ENCODE measurements around the gene CFAP298. TPM values are rescaled to one million over a fixed set of nuclear protein-coding genes. Genes with fewer than 3 reads are reported as not detected.

CFAP298 gene
- total RNA-seq, 4 donors from 2014 or later = 19.5 to 40.3 (median 30.7) TPM

DNA sequence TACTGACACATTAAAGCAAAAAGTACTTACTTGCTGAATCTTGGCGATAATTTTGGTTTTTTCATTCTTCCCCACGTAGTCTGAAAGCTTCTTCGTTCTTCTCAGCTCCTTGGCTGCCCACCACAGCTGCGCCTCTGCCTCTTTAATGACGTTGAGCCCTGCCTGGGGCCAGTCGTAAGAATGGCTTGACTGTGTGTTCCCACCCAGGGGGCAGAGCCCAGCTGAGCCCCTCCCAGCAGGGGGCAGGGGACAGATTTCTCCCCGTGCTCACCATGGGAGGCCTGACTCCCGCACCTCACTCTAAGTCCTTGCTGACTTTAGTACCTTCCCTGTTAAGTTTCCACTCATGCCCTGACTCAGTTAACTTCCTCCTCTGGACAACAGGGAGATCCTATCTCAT lies 9.0 kb downstream of the CFAP298 start:
- no peak for TF ChIP-seq POLR2A (IDR thresholded peaks at IDR 0.05)
- TF ChIP-seq, protein P1, sequence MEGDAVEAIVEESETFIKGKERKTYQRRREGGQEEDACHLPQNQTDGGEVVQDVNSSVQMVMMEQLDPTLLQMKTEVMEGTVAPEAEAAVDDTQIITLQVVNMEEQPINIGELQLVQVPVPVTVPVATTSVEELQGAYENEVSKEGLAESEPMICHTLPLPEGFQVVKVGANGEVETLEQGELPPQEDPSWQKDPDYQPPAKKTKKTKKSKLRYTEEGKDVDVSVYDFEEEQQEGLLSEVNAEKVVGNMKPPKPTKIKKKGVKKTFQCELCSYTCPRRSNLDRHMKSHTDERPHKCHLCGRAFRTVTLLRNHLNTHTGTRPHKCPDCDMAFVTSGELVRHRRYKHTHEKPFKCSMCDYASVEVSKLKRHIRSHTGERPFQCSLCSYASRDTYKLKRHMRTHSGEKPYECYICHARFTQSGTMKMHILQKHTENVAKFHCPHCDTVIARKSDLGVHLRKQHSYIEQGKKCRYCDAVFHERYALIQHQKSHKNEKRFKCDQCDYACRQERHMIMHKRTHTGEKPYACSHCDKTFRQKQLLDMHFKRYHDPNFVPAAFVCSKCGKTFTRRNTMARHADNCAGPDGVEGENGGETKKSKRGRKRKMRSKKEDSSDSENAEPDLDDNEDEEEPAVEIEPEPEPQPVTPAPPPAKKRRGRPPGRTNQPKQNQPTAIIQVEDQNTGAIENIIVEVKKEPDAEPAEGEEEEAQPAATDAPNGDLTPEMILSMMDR (IDR thresholded peaks at IDR 0.05) = no peak
- DNase-seq (ENCODE audit: low spot score in 2 of 2) = peak in 1 of 2 donors; percentile 58
- intact Hi-C loops (cut with DNase I; ENCODE audit: low total_unique reads) = loop anchor here (10.0 kb wide), 2 partner anchors 198 to 738 kb away; no protein-coding TSS in a partner anchor
- WGBS, 2 donors = 74 to 77% methylated on average over 8 of the region's 8 CpGs
- no peak overlapping the region for H3K4me3 ChIP-seq (ENCODE audit: low read depth, poor library complexity, severe bottlenecking)

DNA sequence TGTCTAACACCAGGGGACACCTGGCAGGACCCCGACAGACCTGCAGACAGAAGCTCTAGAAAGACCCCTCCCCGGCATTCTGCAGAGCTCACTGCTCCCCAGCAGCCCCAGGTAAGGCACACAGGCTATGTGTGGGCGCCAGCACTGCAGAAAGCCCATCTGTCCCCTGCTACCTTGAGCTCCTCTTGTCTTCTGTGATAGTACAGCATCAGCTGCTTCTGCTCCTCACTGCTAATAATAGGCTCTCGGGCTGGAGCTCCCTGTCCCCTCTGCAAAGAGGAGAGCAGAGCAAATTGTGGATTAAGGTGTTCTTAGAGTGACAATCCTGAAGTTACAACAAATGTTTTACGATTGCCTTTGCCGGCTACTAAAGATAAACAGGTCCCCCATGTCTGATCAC lies 10.1 kb downstream of the CFAP298 start:
- 93% methylated on average over 6 of the region's 6 CpGs for WGBS, 2 donors
- peak in 1 of 2 donors; percentile 49 for DNase-seq (ENCODE audit: low spot score in 2 of 2)
- intact Hi-C loops (cut with DNase I; ENCODE audit: low total_unique reads) = loop anchor here (10.0 kb wide), 2 partner anchors 197 to 737 kb away; no protein-coding TSS in a partner anchor

DNA sequence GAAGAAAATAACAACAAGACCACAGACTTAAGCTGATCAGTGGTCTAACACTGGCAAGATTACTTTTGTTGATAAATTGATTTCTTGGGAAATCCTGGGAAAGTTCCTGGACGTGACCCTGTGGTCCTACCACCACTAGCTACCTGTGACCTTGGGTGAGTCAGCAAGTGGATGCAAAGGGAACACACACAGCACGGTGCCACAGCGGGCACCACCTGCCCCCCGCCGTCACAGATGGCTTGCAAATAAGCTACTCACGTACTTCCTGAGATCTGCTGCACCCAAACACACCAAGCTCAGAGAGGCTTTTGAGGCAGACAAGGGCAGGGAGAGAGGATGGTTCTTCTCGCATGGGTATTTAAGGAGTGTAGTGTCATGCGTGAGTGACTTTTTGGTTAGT lies 12.7 kb downstream of the CFAP298 start:
- 89 to 92% methylated on average over 8 of the region's 8 CpGs for WGBS, 2 donors
- intact Hi-C loops (cut with DNase I; ENCODE audit: low total_unique reads) = loop anchor here (10.0 kb wide), 1 partner anchor 215 kb away; no protein-coding TSS in a partner anchor
- TF ChIP-seq, protein P1 (IDR thresholded peaks at IDR 0.05) = no peak
- TF ChIP-seq POLR2A (IDR thresholded peaks at IDR 0.05) = no peak
- peak in 1 of 2 donors; percentile 23 for DNase-seq (ENCODE audit: low spot score in 2 of 2)
- no peak overlapping the region for H3K4me3 ChIP-seq (ENCODE audit: low read depth, poor library complexity, severe bottlenecking)

More for the DNA sequence above, 10.1 kb downstream of the CFAP298 start:
- TF ChIP-seq POLR2A (IDR thresholded peaks at IDR 0.05) = no peak
- TF ChIP-seq, protein P1 (IDR thresholded peaks at IDR 0.05) = no peak
- H3K4me3 ChIP-seq (ENCODE audit: low read depth, poor library complexity, severe bottlenecking) = no peak overlapping the region

DNA sequence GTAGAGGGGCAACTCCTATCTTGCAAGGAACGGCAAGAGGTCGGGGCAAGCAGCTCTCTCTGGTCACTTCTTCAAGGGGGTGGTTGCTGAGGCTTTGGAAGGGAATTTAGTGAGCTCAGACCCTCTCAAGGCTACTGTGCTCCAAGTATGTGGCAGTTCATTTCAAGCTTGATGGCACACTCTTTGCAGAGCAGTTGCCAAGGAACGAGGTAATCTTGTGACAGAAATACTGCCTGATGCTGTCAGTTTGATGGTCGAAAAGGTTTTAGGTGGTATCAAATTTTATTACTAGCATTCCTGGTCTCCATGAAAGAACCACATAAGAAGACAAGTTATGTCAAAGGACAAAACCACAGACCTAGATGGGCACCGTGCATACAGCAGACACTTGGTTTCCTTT lies 13.1 kb downstream of the CFAP298 start:
- no peak for TF ChIP-seq POLR2A (IDR thresholded peaks at IDR 0.05)
- TF ChIP-seq, protein P1 (IDR thresholded peaks at IDR 0.05) = no peak
- WGBS, 2 donors = 77 to 80% methylated on average over 5 of the region's 5 CpGs
- no peak for DNase-seq (ENCODE audit: low spot score in 2 of 2)
- intact Hi-C loops (cut with DNase I; ENCODE audit: low total_unique reads) = loop anchor here (10.0 kb wide), 1 partner anchor 214 kb away; no protein-coding TSS in a partner anchor
- no peak overlapping the region for H3K4me3 ChIP-seq (ENCODE audit: low read depth, poor library complexity, severe bottlenecking)

DNA sequence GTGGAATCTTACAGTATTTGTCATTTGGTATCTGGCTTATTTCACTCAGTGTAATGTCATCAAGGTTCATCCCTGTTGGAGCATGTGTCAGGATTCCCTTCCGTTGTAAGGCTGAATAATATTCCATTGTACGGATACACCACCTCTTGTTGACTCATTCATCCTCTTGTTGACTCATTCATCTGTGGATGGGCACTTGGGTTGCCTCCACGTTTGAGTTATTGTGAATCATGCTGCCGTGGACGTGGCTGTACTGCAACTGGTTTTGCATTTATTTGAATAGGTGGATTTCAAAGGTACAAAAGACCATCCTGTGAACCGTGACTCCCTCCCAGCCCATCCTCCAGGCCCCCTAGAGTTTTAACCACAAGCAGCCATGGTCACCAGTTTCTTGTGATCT lies 15.0 kb downstream of the CFAP298 start:
- 46 to 47% methylated on average over 6 of the region's 6 CpGs for WGBS, 2 donors
- intact Hi-C loops (cut with DNase I; ENCODE audit: low total_unique reads) = loop anchor here (10.0 kb wide), 1 partner anchor 212 kb away; no protein-coding TSS in a partner anchor
- no peak for DNase-seq (ENCODE audit: low spot score in 2 of 2)
- no peak for TF ChIP-seq POLR2A (IDR thresholded peaks at IDR 0.05)
- TF ChIP-seq, protein P1 (IDR thresholded peaks at IDR 0.05) = no peak
- no peak overlapping the region for H3K4me3 ChIP-seq (ENCODE audit: low read depth, poor library complexity, severe bottlenecking)

DNA sequence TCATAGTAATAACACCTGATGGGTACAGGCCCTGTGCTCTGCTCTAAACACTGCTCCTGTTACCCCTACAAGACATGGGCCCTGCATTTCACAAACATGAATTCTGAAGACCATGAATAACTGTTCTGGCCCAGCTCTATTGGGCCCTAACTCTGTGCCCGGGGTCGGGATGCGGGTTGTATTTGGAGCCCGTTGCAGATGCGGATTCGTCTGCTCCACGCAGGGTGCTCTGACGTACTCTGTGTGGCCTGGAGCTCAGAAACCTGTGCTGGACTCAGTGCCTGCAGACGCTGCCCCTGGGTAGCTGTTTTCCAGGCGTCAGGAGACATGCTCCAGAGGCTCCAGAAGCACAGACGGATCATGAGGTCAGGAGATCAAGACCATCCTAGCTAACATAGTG lies 16.7 kb downstream of the CFAP298 start:
- 89 to 95% methylated on average over 9 to 11 of the region's 11 CpGs for WGBS, 2 donors
- no peak for DNase-seq (ENCODE audit: low spot score in 2 of 2)
- intact Hi-C loops (cut with DNase I; ENCODE audit: low total_unique reads) = loop anchor here (10.0 kb wide), 1 partner anchor 211 kb away; no protein-coding TSS in a partner anchor
- TF ChIP-seq POLR2A (IDR thresholded peaks at IDR 0.05) = no peak
- H3K4me3 ChIP-seq (ENCODE audit: low read depth, poor library complexity, severe bottlenecking) = no peak overlapping the region

All from lower leg skin (tissue), 4 donors.